ENCODE results near the gene HOXD10.

HOXD10 gene

DNA sequence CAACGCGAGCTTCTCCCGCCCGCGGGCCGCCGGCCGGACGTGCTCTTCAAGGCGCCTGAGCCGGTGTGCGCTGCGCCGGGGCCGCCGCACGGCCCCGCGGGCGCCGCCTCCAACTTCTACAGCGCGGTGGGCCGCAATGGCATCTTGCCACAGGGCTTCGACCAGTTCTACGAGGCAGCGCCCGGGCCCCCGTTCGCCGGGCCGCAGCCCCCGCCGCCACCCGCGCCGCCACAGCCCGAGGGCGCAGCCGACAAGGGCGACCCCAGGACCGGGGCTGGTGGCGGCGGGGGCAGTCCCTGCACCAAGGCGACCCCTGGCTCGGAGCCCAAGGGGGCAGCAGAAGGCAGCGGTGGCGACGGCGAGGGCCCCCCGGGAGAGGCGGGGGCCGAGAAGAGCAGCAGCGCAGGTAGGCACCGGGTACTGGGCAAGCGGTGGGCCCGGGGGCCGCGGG lies 8.8 kb upstream of the HOXD10 start:
- no peak for DNase-seq

DNA sequence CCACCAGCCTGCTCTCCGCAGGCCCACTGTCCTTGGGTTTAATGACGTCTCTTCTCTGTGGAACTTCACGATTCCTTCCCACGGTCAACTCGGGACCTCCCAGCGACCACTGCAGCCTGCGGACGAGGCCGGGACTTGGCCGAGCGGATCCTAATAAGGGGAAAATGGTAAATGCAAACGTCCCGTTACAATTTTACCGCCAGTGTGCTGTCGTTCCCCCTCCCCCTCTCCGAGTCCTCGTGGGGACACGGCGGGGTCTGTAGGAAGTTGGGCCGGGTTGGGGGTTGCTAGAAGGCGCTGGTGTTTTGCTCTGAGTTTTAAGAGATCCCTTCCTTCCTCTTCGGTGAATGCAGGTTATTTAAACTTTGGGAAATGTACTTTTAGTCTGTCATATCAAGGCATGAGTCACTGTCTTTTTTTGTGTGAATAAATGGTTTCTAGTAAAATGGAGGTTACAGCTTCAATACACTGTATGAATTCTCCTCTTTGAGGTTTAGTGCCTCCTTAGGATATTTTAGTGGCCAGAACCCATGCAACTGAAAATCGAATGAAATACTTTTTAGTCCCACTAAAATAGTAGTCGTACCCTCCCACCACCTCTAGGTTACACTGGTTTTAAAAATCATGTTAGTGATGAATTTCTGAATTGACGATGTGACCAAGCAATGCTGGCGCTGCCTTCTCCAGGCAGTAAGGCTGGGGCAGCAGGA lies 7.2 kb upstream of the HOXD10 start:
- no peak for DNase-seq

DNA sequence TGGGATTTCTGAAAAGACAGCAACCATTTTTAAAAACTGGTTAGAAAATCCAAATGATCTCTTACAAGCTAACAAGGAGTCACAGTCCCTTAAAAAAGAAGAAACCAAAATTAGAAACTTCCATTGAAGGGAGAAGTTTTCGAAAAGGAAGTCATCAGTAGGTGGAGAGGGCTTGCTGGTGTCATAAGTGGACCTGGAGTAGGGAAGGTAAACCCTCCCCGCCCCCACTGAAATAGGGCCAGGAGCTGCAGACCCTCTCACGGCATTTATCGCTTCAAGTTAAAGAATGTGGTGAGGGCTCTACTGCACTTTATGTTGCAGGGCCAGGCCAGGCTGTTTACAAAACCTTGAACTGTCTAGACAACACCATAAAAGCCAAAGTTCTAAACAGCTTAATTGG lies 6.6 kb upstream of the HOXD10 start:
- DNase-seq: no peak

DNA sequence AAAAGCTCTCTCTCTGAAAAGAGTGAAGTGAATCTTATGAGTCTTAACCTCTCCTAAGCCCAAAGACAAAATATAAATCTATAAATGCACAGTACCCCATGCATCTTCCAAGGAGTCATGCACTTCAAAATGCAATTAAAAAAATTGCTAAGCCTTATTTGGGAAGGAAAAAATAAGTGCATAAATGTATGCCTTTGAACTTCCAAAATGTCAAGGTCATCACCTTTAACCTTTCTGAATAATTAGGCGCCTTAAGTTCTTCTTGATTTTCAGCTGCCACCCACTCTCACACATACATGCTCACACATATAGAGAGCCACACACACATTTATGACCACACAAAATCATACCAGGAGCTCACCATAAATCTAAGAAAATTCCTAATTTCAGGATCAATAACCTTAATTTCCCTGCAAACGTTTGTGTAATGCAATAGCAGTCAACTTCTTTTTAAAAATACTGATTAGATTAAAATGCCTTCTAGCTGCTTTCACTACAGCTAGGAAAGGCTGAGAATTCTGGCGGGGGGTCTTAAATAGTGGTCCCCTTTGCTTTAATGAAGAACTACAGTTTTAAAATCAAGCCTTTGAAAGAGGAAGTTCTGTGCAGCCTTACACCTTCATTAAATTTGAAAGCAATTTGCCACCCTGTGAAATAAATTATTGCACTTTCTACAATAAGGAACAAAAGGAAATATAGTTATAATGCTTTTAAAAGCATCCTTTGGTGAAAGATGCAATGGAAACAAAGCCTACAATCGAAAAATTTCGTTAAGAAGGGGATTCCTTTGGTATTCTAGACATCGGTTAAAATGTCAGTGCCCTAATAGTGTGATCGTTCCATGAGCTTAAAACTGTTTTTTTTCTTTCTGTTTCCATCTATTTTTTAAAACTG lies 5.9 kb upstream of the HOXD10 start:
- no peak for DNase-seq

DNA sequence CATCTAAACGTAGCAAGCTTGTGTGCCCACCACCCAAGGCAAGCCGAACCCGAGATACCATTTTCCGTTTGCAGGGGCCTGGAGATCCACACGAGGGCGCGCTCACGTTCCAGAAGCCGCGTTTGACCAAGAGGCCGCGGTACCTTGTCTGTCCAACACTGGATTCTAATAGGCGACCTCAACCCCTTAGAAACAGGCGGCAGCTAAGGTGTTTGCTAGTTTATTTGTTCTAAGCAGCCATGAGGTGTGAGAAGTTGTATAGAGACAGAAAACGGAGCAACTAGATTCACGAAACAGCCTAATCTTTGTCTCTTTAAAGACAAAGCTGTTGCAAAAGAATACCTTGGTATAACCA lies 5.3 kb upstream of the HOXD10 start:
- peak; percentile 60 for DNase-seq

DNA sequence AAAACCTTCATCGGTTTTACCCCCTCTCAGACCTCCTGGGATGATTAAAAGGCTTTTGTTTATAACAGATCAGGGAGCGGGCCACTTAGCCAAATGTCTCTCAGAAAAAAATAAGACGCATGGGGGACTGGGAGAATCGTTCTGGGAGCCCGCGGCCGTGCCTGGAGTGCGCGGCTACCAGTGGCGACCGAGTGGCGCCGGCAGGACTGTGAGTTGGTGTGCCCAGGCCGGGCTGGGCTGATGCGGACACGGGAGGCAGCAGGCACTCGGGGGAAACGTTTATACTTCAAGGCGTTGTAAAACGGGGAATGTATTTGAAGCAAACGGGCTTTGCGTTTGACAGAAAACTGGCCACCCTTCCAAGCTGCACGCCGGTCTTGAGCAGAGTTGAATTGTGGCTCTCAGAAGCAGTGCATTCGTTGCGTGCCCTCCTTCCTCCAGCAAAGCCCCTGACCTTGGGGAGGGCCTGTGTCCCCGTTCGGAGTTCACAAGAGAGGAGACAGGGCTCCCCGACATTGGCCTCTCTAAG lies 4.7 kb upstream of the HOXD10 start:
- no peak for DNase-seq

DNA sequence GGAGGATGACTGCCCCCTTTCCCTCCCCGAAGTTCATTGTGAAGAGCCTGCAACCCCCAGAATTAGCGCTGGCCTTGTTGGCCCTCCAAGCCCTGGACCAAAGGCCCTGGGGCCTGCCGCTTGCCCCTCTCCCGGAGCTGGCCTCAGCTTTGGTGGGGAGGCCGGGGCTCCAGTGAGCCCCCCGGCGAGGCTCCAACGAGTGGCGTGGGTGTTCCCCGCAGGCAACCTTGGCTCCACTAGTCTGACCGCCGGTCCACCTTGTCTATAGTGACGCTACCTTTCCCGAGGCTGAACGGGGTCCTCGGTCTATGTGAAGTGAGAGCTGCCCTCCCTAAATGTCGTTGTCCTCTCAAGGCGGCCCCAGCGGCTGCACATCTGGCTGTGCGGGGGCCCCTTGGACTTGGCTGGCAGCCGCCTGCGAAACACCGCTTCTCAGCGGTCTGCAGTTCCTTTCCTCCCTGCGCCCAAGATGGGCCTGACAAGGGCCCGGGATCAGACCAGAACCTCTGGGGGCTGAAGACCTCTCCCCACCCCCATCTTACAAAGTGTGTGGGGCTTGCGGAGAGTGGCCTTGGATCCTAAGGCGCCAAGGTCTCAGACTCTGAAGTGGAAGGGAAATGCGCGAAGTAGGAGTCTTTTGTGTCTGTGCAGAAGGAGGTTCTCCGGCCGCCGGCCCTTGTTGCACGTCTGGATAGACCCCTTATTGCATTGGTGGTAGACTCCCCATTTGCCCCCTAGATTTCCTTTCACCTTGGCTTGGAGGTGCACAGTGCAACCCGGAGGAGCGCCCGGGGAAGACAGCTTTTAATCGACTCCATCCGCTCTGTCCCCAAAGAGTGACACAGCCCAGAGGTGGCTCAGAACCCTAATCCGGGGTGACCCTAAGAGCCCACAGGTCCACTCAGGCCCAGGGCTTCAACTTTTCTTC lies 3.9 kb upstream of the HOXD10 start:
- no peak for DNase-seq

DNA sequence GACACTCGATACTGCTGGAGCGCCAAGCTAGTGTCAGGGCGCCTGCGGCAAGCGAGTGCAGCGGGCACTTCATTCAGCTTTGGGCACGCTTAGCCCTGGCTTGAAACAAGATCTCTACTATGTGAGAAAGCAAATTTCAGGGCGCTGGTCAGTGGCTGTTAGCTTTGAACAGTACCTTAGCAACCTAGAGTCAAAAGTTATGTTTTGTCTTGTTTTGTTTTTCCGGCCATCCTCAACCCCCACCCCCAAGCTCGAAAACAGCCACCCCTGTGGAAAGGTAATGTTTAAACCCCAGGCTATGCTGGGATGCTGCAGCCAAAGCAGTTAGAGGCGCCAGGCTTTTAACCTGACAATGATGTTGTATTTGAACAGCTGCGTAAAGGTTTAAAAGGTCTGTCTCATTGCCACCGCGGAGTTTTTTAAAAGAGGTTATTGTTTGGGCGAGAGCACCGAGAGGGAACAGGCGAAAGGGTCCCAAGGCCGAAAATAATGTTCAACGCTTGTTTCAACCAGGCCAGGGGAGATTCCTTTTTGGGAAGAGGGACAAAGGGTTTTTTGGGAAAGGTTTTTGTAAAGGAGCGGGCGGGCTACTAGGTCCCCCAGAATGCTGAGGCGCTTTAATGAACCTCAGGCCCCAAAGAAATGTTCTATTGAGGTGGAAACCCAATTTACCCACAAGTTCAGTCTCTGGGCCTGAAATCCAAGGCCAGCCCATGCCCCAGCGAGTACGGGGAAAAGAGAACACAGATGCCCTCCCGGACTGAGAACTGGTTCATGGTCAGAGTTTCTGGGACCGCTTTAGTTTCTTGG lies 2.3 kb upstream of the HOXD10 start:
- DNase-seq: no peak

DNA sequence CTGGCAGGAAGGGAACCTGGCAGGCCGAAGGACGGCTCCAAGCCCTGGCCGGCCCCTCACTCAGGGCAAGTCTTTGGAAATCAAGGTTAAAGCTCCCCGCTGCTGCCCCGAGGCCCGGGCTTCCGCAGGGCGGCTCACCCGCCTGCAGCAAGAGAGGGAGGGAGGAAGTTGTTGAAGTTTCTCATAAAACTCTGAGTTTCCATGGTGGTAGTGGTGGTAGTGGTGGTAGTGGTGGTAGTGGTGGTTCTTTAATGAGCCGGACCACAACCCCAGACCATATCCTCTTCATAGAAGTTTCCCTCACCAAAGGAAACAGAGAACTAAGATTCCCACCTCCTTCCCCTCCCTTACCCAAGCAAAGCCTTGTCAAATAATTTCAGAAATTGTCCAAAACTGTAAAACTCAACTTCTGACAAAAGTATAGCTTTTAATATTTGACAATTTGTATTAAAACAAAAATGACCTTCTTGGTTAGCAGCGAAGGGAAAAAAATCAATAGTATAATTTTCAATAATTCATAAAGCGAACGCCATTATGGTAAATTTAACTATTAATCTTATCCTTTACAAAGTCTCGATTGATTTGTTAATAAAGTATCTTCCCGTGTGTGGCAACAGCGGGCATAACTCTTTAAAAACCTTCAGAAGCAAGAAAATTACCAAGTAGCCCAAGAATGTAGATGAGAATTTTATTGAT lies 1.5 kb upstream of the HOXD10 start:
- no peak for DNase-seq

DNA sequence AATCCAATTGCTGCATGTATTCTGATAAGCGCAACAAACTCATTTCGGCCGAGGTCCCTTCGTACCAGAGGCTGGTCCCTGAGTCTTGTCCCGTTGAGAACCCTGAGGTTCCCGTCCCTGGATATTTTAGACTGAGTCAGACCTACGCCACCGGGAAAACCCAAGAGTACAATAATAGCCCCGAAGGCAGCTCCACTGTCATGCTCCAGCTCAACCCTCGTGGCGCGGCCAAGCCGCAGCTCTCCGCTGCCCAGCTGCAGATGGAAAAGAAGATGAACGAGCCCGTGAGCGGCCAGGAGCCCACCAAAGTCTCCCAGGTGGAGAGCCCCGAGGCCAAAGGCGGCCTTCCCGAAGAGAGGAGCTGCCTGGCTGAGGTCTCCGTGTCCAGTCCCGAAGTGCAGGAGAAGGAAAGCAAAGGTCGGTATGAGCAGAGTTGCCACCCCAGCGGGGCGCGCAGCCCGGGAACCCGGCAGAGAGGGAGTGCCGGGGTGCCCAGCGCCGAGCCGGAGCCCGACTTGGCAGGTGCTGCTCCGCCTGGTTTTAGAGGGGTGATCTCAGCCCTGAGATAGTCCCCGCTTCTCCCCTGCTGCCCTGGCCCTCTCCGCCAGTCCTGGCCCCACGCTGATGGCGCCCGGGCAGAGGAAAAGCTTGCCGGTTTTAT lies 714 bp downstream of the HOXD10 start:
- DNase-seq: no peak

DNA sequence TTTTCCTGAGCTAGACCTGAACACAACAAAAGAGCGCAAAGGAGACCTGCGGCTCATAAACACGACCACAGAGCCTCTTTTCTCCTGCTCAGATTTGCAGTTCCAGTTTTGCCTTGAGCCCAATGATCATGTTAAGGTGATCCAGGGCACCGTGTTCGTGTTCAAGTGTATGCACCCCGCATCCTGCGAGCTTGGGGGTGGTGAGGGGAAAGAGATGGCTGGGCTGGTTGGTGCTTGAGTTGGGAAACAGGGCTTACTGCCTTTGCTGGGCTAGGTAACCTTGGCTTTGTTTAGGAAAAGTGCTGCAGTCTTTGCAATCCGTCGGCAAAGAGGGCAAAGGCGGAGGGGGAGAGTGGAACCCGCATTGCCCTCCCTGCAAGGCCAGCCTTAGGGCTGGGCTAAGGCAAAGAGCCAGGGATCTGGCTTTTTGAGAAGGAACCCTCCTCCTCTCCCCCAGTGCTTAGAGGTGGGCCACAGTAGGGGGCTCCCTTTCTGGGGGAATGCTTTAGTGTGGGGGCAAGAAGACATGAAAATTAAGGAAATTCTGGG lies 1.3 kb downstream of the HOXD10 start:
- no peak for DNase-seq

DNA sequence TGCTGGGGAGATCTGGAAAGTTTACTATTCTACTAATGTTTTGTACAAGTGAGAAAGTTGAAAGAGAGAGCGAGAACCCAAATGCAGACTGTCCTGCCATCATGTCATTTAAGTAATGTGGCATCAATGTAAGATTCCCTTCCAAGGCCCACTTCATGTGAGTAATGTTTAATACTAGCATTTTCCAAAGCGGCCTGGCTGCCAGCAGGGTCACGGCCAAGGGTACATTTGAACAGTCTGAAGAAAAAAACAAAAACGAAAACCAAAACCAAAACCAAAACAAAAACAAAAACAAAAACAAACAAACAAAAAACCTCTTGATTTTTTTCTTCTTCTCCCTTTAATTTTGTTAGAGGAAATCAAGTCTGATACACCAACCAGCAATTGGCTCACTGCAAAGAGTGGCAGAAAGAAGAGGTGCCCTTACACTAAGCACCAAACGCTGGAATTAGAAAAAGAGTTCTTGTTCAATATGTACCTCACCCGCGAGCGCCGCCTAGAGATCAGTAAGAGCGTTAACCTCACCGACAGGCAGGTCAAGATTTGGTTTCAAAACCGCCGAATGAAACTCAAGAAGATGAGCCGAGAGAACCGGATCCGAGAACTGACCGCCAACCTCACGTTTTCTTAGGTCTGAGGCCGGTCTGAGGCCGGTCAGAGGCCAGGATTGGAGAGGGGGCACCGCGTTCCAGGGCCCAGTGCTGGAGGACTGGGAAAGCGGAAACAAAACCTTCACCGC lies 2.2 kb downstream of the HOXD10 start:
- peak; percentile 56 for DNase-seq

DNA sequence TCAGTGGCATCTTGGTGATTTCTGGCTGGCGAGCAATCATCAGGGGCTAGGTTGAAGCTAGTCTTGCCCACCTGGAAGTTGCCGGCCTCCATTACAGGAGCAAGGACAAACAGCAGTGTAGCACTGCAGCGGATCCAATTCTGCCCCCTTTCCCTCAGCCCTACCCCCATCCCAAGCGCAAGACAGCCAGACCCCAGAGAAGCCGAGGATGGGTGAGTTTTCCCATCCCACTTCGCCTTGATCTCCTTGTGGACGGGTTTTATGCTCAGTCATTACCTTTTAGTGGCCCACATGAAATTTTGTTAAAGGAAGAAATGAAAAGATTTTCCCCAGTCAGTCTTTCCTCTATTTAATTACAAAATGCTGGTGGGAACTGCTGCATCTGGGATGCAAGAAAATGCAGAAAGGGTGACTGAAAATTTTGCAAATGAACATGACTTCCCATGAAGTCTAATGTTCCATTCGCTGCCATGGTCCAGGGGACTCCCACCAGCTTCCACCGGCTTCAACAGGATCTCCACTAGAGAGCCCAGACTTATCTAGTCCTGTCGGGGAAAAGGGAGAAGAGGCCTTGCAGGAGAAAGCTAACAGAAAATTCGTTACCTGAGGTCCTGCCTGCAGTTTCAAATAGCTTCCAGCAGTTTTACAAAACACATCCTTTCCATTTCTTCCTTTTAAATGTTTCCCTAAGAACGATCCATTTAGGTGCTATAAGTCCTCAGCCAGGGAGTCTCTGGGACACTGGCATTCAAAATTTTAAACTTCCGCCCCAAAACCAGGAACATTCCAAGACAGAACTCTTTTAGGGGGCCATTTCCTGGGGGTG lies 4.0 kb downstream of the HOXD10 start:
- DNase-seq: no peak

DNA sequence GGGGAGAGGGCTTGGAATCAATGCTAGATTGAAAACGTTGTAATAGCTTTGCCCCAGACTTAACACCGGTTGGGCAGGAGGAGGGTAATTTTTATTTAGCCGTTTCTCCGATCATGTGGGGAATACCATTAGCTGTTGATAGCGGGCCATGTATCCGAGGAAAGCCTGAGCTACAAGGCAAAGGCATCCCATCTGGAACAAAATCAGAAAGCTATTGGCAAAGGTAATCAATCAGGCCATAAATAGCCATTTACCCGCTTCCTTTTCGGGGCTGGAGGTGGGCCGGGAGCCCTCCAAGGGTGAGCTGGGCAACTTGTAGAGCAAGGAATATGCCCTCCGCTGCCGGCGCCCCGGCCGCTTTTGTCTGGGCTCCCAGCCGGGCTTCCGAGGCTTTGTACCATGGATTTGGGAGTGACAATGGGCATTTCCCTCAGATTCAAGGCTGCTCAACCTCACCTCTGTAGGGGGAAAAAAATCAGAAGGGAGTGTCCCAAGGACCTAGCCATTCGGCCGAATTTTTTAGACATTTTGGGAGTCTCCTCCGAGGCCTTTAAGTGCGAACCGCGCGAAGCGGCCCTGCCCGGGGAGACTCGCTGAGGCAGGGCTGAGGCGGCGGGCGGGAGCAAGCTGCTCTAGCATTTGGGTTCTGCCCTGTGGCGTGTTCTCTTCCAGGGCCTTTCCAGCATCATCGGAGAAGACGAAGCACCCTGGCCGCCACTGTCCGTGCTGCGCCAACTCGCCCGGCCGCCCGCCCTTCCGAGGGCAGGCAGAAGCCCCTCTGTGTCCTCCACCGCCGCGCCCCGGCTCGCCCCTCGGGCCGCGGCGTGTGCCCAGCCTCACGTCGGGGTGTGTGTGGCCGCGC lies 4.8 kb downstream of the HOXD10 start:
- no peak for DNase-seq

DNA sequence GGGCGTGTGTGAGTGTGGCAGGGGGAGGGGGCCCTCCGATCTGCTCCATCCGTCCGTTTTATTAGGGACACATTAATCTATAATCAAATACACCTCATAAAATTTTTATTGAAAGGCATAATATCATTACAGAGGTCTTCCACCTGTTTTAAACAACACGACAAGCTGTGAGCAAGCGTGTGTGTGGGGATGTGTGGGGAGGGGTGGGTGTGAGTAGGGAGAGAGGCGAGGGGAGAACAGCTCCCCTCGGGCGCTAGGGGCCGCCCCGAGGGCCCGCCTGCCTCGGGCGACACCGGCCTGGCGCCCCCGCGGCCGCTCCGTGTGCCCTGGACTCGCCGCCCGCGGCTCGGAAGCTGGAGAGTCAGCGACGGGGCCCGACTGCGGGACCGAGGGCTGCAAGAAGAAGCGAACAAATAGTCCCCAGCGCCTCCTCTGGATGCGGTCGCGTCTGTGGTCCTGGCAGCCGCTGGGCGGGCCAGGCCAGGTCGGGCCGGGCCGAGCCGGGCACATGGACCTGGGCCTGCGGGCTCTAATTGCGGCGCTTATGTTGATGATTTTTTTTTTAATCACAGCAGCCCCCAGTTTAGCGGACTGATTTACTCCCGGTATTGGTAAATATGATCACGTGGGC lies 5.6 kb downstream of the HOXD10 start:
- no peak for DNase-seq

DNA sequence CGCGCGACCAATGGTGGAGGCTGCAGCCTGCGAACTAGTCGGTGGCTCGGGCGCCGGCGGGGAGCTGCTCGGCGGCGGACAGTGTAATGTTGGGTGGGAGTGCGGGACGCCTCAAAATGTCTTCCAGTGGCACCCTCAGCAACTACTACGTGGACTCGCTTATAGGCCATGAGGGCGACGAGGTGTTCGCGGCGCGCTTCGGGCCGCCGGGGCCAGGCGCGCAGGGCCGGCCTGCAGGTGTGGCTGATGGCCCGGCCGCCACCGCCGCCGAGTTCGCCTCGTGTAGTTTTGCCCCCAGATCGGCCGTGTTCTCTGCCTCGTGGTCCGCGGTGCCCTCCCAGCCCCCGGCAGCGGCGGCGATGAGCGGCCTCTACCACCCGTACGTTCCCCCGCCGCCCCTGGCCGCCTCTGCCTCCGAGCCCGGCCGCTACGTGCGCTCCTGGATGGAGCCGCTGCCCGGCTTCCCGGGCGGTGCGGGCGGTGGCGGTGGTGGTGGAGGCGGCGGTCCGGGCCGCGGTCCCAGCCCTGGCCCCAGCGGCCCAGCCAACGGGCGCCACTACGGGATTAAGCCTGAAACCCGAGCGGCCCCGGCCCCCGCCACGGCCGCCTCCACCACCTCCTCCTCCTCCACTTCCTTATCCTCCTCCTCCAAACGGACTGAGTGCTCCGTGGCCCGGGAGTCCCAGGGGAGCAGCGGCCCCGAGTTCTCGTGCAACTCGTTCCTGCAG lies 6.3 kb downstream of the HOXD10 start, which contains the start of gene HOXD9:
Gene HOXD9 (plus strand): TSS at position 37 of the 728 bp plus-strand sequence. CDS start 50 bp downstream, at position 87.
- peak; percentile 84 for DNase-seq
